22Rv1 (cell line): ENCODE data around the gene NRDC.

ENCODE experiments used
- ZFX ChIP-seq: fragments of 450-650 bp; IDR thresholded peaks from 2 replicates; pipeline ENCODE4 v1.6.1; 2017; ENCODE audit warnings: antibody characterized with exemption, borderline replicate concordance
- TF ChIP-seq, protein P1 (sequence below): fragments of 450-650 bp; IDR thresholded peaks from 2 replicates; pipeline ENCODE4 v1.5.1; 2017; ENCODE audit warnings: mild to moderate bottlenecking

DNA sequence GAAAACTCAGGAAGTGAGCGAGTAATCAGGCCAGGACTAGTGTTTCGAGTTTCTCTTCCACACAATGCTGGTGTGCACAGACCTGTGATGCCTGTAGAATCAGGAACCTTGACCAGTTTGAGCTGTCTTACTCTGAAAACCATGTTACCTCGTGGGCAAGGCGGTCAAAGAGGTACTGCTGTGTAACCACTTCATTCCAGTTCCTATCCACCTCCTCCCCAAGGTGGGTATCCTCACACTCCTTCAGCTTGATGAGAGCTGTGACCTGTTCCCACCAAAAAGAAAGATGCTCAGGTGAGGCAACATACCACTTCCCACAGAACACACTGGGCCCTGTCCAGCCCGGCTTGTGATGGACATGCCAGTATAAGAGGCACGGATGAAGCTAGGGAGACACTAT is 88.1 kb downstream of the NRDC start:
- TF ChIP-seq, protein P1, sequence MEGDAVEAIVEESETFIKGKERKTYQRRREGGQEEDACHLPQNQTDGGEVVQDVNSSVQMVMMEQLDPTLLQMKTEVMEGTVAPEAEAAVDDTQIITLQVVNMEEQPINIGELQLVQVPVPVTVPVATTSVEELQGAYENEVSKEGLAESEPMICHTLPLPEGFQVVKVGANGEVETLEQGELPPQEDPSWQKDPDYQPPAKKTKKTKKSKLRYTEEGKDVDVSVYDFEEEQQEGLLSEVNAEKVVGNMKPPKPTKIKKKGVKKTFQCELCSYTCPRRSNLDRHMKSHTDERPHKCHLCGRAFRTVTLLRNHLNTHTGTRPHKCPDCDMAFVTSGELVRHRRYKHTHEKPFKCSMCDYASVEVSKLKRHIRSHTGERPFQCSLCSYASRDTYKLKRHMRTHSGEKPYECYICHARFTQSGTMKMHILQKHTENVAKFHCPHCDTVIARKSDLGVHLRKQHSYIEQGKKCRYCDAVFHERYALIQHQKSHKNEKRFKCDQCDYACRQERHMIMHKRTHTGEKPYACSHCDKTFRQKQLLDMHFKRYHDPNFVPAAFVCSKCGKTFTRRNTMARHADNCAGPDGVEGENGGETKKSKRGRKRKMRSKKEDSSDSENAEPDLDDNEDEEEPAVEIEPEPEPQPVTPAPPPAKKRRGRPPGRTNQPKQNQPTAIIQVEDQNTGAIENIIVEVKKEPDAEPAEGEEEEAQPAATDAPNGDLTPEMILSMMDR, result no peak
- no peak for TF ChIP-seq ZFX
